ENCODE data around the gene AKAP9.

DNA sequence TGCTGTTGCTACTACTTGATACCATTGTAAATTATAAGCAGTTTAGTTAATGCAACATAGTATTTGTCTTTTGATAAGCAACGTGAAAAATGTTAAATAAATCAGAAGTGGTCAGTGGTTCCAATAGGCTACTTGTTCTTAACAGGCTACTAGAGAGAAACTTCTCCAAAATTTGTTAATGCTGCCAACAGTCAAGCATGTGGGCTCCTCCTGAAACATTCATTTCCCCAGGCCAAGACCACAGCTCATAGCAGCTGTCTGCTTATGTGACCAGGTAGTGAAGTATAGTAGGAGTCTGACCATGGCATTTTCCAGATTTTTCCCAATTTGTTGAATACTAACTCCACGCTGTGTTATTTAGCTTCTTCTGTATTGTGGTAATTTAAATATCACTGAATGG is 112.7 kb downstream of the AKAP9 start:
- TF ChIP-seq, protein P1, sequence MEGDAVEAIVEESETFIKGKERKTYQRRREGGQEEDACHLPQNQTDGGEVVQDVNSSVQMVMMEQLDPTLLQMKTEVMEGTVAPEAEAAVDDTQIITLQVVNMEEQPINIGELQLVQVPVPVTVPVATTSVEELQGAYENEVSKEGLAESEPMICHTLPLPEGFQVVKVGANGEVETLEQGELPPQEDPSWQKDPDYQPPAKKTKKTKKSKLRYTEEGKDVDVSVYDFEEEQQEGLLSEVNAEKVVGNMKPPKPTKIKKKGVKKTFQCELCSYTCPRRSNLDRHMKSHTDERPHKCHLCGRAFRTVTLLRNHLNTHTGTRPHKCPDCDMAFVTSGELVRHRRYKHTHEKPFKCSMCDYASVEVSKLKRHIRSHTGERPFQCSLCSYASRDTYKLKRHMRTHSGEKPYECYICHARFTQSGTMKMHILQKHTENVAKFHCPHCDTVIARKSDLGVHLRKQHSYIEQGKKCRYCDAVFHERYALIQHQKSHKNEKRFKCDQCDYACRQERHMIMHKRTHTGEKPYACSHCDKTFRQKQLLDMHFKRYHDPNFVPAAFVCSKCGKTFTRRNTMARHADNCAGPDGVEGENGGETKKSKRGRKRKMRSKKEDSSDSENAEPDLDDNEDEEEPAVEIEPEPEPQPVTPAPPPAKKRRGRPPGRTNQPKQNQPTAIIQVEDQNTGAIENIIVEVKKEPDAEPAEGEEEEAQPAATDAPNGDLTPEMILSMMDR (IDR thresholded peaks at IDR 0.05; ENCODE audit: insufficient read depth, low read length, poor library complexity, severe bottlenecking), result no peak
- no peak for TF ChIP-seq EZH2phosphoT487 (conservative IDR thresholded peaks at IDR 0.05; ENCODE audit: low read length)
